Measurements from ENCODE around the gene MIS18A. TPM values are rescaled to one million over a fixed set of nuclear protein-coding genes. Genes with fewer than 3 reads are reported as not detected.
"Not testable (repeated sequence)": the region's sequence is repeated elsewhere in the genome, so short reads cannot be mapped to it uniquely, and the experiment has no call there.

Gene MIS18A
- total and polyA plus RNA-seq, 12 donors = 3.4 to 12.6 (median 8.4) TPM

GRCh38 chr21:32270748-32271147 lies 8.1 kb downstream of the MIS18A start:
- DNase-seq = no peak
- Histone ChIP-seq H3K4me3 (no peak overlapping the region), H3K27me3 (no peaks in the 10 kb centered on the region), H3K36me3 (replicated peaks in 1 of 2) (peaks cover 0 to 3% of the 10 kb centered on the region in 2 donors), H3K9me3 (replicated peaks in 1 of 3) (no peaks in the 10 kb centered on the region), H3K4me1 (replicated peaks in 1 of 2) (no peaks in the 10 kb centered on the region), H3K27ac (no peak overlapping the region)
- WGBS, 4 donors = 82 to 97% (median 90%) methylated on average over 4 of the region's 4 CpGs
- no peak for TF ChIP-seq POLR2A (IDR thresholded peaks at IDR 0.05)
- intact Hi-C loops (cut with DNase I) = no loop called here

- DNase-seq; H3K27ac ChIP-seq; H3K4me1 ChIP-seq (replicated peaks in 1 of 2); H3K36me3 ChIP-seq (replicated peaks in 1 of 2); H3K27me3 ChIP-seq; H3K4me3 ChIP-seq; H3K9me3 ChIP-seq (replicated peaks in 1 of 3); intact Hi-C loops (cut with DNase I): not testable (repeated sequence)
- 93 to 100% (median 95%) methylated on average over 2 to 23 of the region's 23 CpGs for WGBS, 4 donors
Measured at GRCh38 chr21:32265321-32265720, 13.5 kb downstream of the MIS18A start.

- no peaks in the 10 kb centered on the region for H3K9me3 ChIP-seq (replicated peaks in 1 of 3)
- no peak for DNase-seq
- no peaks in the 10 kb centered on the region for H3K27me3 ChIP-seq
- TF ChIP-seq POLR2A (IDR thresholded peaks at IDR 0.05) = no peak
- no peak for TF ChIP-seq CTCF (IDR thresholded peaks at IDR 0.05)
- peaks cover 4 to 16% of the 10 kb centered on the region in 2 donors for H3K4me1 ChIP-seq (replicated peaks in 1 of 2)
- 81 to 96% (median 90%) methylated on average over 5 of the region's 5 CpGs for WGBS, 4 donors
- intact Hi-C loops (cut with DNase I) = no loop called here
- no peak overlapping the region for H3K4me3 ChIP-seq
- H3K27ac ChIP-seq = no peak overlapping the region
- H3K36me3 ChIP-seq (replicated peaks in 1 of 2) = no peaks in the 10 kb centered on the region
Measured at GRCh38 chr21:32261929-32262328, 16.9 kb downstream of the MIS18A start.

GRCh38 chr21:32260130-32260529 lies 18.7 kb downstream of the MIS18A start:
- 89 to 98% (median 92%) methylated on average over 2 of the region's 2 CpGs for WGBS, 4 donors

GRCh38 chr21:32258786-32259048 lies 20.1 kb downstream of the MIS18A start:
- not testable (repeated sequence) for H3K36me3 ChIP-seq (replicated peaks in 1 of 2); H3K4me3 ChIP-seq; H3K27me3 ChIP-seq; H3K27ac ChIP-seq; H3K9me3 ChIP-seq (replicated peaks in 1 of 3)
- peak in 1 of 7 donors; percentile 26 for DNase-seq
- intact Hi-C loops (cut with DNase I) = loop anchor here (5.0 to 10.0 kb wide), 3 partner anchors 164 to 476 kb away; no protein-coding TSS in a partner anchor
- WGBS, 4 donors = 73 to 82% (median 78%) methylated on average over 5 of the region's 5 CpGs
- peaks cover 4 to 23% of the 10 kb centered on the region in 2 donors for H3K4me1 ChIP-seq (replicated peaks in 1 of 2)

More at GRCh38 chr21:32260130-32260529, 18.7 kb downstream of the MIS18A start:
- no peak for TF ChIP-seq POLR2A (IDR thresholded peaks at IDR 0.05)
- no peak for TF ChIP-seq CTCF (IDR thresholded peaks at IDR 0.05)
- Histone ChIP-seq H3K36me3 (replicated peaks in 1 of 2) (no peaks in the 10 kb centered on the region), H3K27me3 (no peaks in the 10 kb centered on the region), H3K27ac (no peak overlapping the region), H3K4me3 (no peak overlapping the region), H3K9me3 (replicated peaks in 1 of 3) (no peaks in the 10 kb centered on the region), H3K4me1 (replicated peaks in 1 of 2) (peaks cover 4 to 23% of the 10 kb centered on the region in 2 donors)
- no peak for DNase-seq
- intact Hi-C loops (cut with DNase I) = no loop called here

- 32 to 41% (median 38%) methylated on average over 16 of the region's 16 CpGs for WGBS, 4 donors
- Histone ChIP-seq H3K27ac (no peak overlapping the region), H3K27me3 (no peaks in the 10 kb centered on the region), H3K36me3 (replicated peaks in 1 of 2) (no peaks in the 10 kb centered on the region), H3K9me3 (replicated peaks in 1 of 3) (no peaks in the 10 kb centered on the region), H3K4me1 (replicated peaks in 1 of 2) (peaks cover 4 to 23% of the 10 kb centered on the region in 2 donors), H3K4me3 (no peak overlapping the region)
- DNase-seq = peak; percentile 72 to 93 (median 82)
- intact Hi-C loops (cut with DNase I) = loop anchor here (5.0 to 10.0 kb wide), 3 partner anchors 163 to 476 kb away; no protein-coding TSS in a partner anchor
- TF ChIP-seq POLR2A (IDR thresholded peaks at IDR 0.05) (no peak), CTCF (IDR thresholded peaks at IDR 0.05) (peak; percentile 57 to 92 (median 84))
Measured at GRCh38 chr21:32257962-32258785, 20.7 kb downstream of the MIS18A start.

All from adrenal gland (tissue), 12 donors.